Stimulated activated CD8-positive, alpha-beta memory T cell treated with anti-CD3 and anti-CD28 coated beads, Interleukin-15, amount 100 ng/mL, for 1 hour (primary cell): ENCODE results near the gene TRPC3.
"Not testable (repeated sequence)": the region's sequence is repeated elsewhere in the genome, so short reads cannot be mapped to it uniquely, and the experiment has no call there.

ENCODE experiments used
- DNase-seq: peaks from one replicate; pipeline ENCODE4 v3.0.0-alpha.2; 2020; ENCODE audit warnings: low read depth

TRPC3 gene

DNA sequence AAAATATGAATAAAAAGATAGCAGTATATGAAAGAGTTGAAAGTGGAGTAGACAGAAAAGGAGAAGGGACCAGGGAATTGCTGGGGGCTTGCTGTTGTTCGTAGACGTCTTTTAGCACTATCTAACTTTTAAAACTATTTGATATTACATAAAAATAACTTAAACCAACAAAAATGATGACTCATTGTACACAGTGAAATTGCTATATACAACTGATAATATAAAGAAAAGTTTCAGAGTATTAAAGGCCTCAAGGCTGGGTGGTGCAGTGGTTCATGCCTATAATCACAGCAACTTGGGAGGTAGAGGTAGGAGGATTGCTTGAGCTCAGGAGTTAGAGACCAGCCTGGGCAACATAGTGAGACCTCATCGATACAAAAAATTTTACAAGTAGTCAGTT lies 5.2 kb downstream of the TRPC3 start:
- DNase-seq, result no peak

GRCh38 chr4:121943941-121944340 lies 7.9 kb downstream of the TRPC3 start:
- DNase-seq, result no peak

- DNase-seq, result no peak
These were observed 12.2 kb downstream of the TRPC3 start for GRCh38 chr4:121939690-121940089.

DNA sequence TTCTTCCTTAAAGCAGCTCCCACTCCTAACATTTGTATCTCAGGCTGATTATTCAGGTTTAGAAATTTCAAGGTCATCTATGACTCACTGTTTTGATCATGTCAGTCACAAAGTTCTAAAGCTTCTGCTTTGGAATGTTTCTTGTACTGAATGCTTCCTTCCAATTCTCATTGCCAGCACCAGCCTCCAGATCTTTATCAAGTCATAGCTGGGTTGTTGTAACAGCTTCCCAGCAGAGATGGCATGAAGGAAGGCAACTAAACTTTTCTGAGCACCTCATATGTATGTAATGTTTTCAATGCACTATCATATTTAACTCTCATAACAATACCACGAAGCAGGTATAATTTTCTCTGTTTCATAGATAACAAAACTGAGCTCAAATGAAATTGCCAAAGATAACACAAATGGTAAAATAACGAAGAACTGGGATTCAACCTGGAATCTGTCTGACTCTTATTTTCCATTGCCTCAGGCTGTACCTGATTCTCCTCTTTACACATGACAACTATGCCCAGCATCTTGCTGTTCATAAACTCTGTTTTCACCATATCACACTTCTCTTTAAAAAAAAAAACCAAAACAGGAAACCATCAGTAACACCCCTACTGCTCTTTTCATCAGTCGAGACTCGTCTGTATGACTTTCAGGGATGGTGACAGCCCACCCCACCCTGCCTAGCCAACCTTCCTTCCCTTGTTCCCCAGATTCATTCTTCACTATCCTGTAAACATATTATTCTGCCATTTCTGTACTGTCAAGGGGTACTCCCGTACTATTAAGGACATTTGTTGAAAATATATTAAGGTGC lies 13.4 kb downstream of the TRPC3 start:
- DNase-seq, result no peak

- DNase-seq, result no peak
These were observed 15.8 kb downstream of the TRPC3 start for GRCh38 chr4:121936101-121936500.

- DNase-seq, result no peak
These were observed 17.2 kb downstream of the TRPC3 start for GRCh38 chr4:121934635-121935034.

GRCh38 chr4:121932212-121932974 lies 19.5 kb downstream of the TRPC3 start:
- no peak for DNase-seq

DNA sequence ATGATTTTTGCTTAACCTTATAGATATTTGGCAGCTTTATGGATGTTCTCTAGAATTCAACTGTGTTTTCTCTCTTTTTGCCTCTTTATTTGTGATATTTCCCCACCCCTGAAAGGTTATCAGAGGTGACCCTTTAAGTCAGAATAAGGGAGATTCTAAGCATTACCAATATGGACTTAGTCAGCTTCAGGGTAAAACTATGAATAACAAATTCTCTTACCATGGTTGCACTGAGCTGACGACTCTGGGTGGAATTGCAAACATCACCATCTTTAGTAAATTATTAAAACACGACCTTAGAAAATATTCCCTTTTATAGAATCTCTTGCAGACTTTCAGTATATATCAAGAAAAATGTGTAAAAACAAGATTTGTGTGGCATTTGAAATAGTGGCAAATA lies 21.6 kb downstream of the TRPC3 start:
- DNase-seq, result no peak

- DNase-seq, result no peak
These were observed 23.9 kb downstream of the TRPC3 start for GRCh38 chr4:121927948-121928347.

GRCh38 chr4:121926490-121926889 lies 25.4 kb downstream of the TRPC3 start:
- not testable (repeated sequence) for DNase-seq

DNA sequence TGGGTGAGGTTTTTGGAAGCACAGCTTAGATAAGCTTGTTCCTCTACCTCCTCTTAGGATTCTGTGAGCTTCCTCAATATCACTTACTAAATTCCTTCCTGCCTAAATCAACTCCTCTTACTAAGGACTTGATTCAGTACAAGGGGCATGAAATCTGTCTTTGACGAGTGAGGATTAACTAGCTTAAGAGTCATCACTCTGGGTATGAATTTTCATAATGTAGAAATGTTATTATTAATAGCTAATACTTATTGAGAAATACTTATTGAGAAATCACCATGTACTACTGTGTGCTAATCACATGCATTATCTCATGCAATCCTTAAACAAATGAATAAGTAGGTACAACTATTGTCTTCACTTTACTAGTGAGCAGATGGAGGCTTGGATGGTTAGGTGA lies 28.6 kb downstream of the TRPC3 start:
- DNase-seq, result no peak

- no peak for DNase-seq
These were observed 38.2 kb downstream of the TRPC3 start for GRCh38 chr4:121913667-121914066.

DNA sequence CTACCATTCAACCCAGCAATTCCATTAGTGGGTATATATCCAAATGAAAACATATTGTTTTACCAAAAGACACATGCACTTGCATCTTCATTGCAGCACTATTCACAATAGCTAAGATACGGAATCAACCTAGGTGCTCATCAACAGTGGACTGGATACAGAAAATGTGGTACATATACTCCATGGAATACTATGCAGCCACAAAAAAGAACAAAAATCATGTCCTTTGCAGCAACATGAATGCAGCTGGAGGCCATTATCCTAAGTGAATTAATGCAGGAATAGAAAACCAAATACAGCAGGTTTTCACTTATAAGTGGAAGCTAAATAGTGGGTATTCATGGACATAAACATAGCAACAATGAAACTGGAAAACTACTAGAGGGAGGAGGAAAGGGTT lies 43.5 kb downstream of the TRPC3 start:
- DNase-seq, result no peak

GRCh38 chr4:121900132-121900983 lies 51.5 kb downstream of the TRPC3 start:
- peak; percentile 13 for DNase-seq

DNA sequence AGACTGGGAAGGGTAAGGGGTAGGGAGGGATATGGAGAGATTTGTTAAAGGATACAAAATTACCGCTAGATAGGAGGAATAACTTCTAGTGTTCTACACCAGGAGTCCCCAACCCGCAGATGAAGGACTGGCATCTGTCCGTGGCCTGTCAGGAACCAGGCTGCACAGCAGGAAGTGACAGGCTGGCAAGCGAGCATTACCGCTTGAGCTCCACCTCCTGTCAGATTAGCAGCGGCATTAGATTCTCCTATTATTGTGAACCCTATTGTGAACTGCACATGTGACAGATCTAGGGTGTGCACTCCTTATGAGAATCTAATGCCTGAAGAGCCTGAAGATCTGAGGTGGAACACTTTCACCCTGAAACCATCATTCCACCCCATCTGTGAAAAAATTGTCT lies 53.7 kb downstream of the TRPC3 start:
- no peak for DNase-seq

DNA sequence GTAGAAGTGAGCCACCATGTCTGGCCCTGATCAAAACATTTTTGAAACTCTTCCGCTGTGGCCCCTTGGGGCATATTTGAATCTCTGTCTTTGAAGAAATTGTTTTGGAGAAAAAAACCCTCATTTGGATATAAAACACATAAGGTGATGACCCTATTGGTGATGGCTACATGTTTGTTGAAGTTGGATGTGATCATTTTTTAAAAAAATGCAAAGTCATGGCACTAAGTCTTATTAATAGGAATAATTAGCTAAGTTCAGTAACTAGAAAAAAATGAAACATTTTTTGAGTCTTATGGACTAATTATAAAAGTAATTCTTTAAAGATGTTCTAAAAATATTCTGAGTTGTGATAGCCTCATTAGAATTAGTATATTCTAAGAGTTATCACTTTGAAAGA lies 63.7 kb downstream of the TRPC3 start:
- DNase-seq, result no peak

- DNase-seq, result no peak
These were observed 66.7 kb downstream of the TRPC3 start for GRCh38 chr4:121885115-121885514.

- no peak for DNase-seq
These were observed 70.7 kb downstream of the TRPC3 start for GRCh38 chr4:121881158-121881557.

- no peak for DNase-seq
These were observed 72.7 kb downstream of the TRPC3 start for GRCh38 chr4:121879135-121879534.

DNA sequence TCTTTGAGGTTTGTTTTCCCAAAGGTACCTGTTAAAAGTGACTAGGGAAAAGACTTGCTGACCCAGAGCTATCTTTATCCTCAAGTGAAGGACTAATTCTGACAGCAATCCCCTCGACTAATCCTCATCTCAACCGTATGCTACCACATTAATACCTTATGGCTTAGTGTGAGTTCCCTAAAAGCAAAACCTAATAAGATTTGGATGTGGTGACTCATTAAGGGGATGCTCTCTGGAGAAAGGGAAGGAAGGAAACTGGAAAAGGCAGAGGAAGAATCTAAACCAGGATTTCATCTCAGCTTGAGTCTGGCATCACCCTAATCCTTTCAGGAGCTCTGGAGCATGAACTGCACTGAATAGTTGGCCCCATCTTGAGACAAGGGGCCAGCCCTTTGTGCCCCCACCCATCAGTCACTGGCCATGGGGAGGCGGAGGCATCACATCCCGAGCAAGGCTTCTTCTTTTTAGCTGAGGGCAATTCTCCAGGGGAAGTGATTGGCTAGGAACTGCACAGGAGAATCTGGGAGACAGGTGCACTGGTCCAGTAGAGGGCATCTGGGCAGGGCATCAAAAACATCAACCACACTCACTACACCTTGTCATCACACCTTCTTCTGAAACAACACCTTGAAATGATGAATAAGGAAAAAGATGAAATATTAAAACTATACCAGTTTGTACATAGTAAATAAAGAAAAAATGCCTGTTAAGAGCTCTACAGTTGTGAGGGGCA lies 74.7 kb downstream of the TRPC3 start:
- no peak for DNase-seq

DNA sequence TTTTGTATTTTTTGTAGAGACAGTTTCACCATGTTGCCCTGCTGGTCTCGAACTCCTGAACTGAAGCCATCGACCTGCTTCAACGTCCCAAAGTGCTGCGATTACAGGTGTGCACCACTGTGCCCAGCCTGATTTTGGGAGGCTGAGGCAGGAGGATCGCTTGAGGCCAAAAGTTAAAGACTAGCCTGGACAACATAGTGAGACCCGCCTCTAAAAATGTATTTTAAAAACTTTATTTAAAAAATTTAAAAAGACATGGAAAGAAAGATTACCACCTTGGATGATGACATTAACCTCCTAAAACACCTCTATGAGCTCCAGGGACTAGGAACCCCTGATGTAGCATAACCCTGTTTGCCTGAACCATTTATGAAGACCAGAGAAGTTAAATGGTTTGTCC lies 75.8 kb downstream of the TRPC3 start:
- no peak for DNase-seq

- DNase-seq, result no peak
These were observed 76.2 kb downstream of the TRPC3 start for GRCh38 chr4:121875652-121876051.
